Measurements from ENCODE around the gene KIAA0513. TPM values are rescaled to one million over a fixed set of nuclear protein-coding genes. Genes with fewer than 3 reads are reported as not detected.

The KIAA0513 gene
- total RNA-seq, 1 experiment from 2014 or later, result 6.6 TPM

DNA sequence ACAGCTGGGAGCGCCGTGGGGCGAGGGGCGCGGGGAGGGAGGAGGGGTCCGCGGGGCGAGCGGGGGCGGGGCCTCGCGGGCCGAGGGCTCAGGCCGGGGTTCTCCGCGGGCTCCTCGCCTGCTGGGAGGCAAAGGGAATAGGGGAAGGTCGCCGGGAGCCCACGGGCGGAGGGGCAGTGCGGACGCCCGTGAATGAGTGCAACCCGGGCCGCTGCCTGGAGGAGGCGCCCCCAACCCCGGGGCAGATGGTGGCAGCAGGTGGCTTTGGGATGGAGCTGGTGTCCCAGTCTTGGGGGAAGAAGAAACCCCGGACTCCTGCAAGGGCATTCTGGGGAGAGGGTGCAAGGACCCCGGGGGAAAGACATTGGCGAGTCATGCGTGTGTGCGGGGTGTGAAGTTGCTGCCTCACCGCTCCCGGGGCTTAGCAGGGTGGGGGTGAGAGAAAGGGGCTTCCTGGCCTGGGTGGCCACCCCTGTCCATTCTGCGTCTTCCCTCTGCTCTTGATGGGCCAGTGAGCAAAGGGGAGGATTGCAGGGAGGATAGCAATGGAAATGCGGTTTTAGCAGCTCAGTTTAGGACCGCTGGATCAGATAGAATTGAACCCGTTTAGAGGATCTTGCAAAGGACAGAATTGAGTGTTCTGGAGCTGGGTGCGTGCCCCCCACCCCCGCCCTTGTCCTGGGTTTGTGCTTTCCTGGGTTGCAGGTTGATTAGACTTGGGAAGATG, 526 bp downstream of the KIAA0513 start:
- Histone ChIP-seq H3K4me2 (ENCODE audit: low read length) (peak overlapping the region; percentile 97), H3K27ac (ENCODE audit: low read depth, low read length) (peak overlapping the region; percentile 10; the same call in 1 of the 2 replicates), H3K36me3 (ENCODE audit: control insufficient read depth in 1 of 2, insufficient read depth in 2 of 2, low read length in 2 of 2) (no peaks in the 10 kb centered on the region), H3K4me1 (ENCODE audit: control insufficient read depth in 1 of 2, insufficient read depth in 2 of 2, low read length in 2 of 2) (peaks cover 28 to 39% of the 10 kb centered on the region in 2 experiments), H3K9me3 (ENCODE audit: control insufficient read depth in 1 of 2, insufficient read depth in 1 of 2, low read depth in 1 of 2, low read length in 2 of 2) (no peaks in the 10 kb centered on the region), H2AFZ (ENCODE audit: low read depth, low read length, poor library complexity, severe bottlenecking) (peak overlapping the region; percentile 67), H3K9me2 (ENCODE audit: insufficient read depth) (no peaks in the 10 kb centered on the region), H4K20me1 (ENCODE audit: insufficient read depth) (no peaks in the 10 kb centered on the region), H3K27me3 (ENCODE audit: insufficient read depth, low read length) (peaks cover 9% of the 10 kb centered on the region; the same call in 1 of the 2 replicates), H3K9ac (ENCODE audit: low read length) (peak overlapping the region; percentile 73), H3K4me3 (replicated peaks in 1 of 2; ENCODE audit: low read depth in 1 of 2, low read length in 2 of 2) (peak overlapping the region; percentile 56 to 82), H3K79me2 (ENCODE audit: insufficient read depth, low read length) (no peaks in the 10 kb centered on the region)
- TF ChIP-seq FOSL1 (IDR thresholded peaks at IDR 0.05; ENCODE audit: low read depth) (no peak), ELF1 (IDR thresholded peaks at IDR 0.05; ENCODE audit: borderline replicate concordance, low read depth) (no peak), YY1 (IDR thresholded peaks at IDR 0.05; ENCODE audit: extremely low read depth, insufficient replicate concordance, low read depth, low read length) (no peak)
- TF ChIP-seq, protein P1, sequence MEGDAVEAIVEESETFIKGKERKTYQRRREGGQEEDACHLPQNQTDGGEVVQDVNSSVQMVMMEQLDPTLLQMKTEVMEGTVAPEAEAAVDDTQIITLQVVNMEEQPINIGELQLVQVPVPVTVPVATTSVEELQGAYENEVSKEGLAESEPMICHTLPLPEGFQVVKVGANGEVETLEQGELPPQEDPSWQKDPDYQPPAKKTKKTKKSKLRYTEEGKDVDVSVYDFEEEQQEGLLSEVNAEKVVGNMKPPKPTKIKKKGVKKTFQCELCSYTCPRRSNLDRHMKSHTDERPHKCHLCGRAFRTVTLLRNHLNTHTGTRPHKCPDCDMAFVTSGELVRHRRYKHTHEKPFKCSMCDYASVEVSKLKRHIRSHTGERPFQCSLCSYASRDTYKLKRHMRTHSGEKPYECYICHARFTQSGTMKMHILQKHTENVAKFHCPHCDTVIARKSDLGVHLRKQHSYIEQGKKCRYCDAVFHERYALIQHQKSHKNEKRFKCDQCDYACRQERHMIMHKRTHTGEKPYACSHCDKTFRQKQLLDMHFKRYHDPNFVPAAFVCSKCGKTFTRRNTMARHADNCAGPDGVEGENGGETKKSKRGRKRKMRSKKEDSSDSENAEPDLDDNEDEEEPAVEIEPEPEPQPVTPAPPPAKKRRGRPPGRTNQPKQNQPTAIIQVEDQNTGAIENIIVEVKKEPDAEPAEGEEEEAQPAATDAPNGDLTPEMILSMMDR (IDR thresholded peaks at IDR 0.05 in 2 of 3, conservative IDR thresholded peaks at IDR 0.05 in 1 of 3; ENCODE audit: borderline replicate concordance in 1 of 3, insufficient read depth in 1 of 3, low read depth in 2 of 3, low read length in 2 of 3), result peak in 2 of 3 experiments; percentile 12 to 40; a peak in 2 of 6 replicates
- CTCF ChIA-PET, result interaction anchor here (0.7 to 1.8 kb wide), 7 partner anchors 9 to 87 kb away, joined by 3 to 5 read pairs (median 5); no protein-coding TSS in a partner anchor
- ATAC-seq (peak; percentile 49), DNase-seq (ENCODE audit: low read depth, low spot score) (no peak)
- intact Hi-C loops (cut with micrococcal nuclease), result loop anchor here (5.0 kb wide), 1 partner anchor 59 kb away; no protein-coding TSS in a partner anchor
- BruUV-seq (replicated peaks), result no TSS peak
- POLR2A ChIA-PET, result interaction anchor here (1.9 to 3.2 kb wide), 2 partner anchors 9 to 17 kb away, joined by 10 to 17 read pairs; partner anchors contain the start of gene ZDHHC7
- RAD21 ChIA-PET (ENCODE audit: low non-redundant PET in 1 of 2, low total read pairs in 2 of 2, uncharacterized antibody in 2 of 2, unreplicated experiment in 2 of 2), result no interaction called here
